Neural cell (in vitro differentiated cells): ENCODE measurements around the gene CRYZL1. TPM values are rescaled to one million over a fixed set of nuclear protein-coding genes. Genes with fewer than 3 reads are reported as not detected.

ENCODE experiments used
- H2AFZ ChIP-seq: fragments of 200-600, 300-800 bp; sonication (generic), shearing (Covaris generic); 2 replicates; pipeline ENCODE4 v1.6.0; 2014; ENCODE audit warnings: low read depth, mild to moderate bottlenecking, antibody characterized with exemption, low read length, moderate library complexity
- H3F3A ChIP-seq: fragments of 200-600 bp; shearing (Covaris generic); 2 replicates; pipeline ENCODE4 v1.6.1; 2016; ENCODE audit warnings: mild to moderate bottlenecking, moderate library complexity, mixed read lengths, antibody characterized with exemption, low read length; ENCODE audit not compliant: insufficient read depth, poor library complexity, severe bottlenecking
- H3K27ac ChIP-seq: fragments of 200-600, 300-800 bp; sonication (generic), shearing (Covaris generic); 2 replicates; pipeline ENCODE4 v1.5.1; 2014; ENCODE audit warnings: mild to moderate bottlenecking, low read length, moderate library complexity
- H3K27me3 ChIP-seq: fragments of 300-800, 200-600 bp; sonication (generic), shearing (Covaris generic); 2 replicates; pipeline ENCODE4 v1.6.0; 2014; ENCODE audit warnings: mild to moderate bottlenecking, low read depth, low read length, moderate library complexity; ENCODE audit not compliant: insufficient read depth
- H3K36me3 ChIP-seq: fragments of 300-800, 200-600 bp; sonication (generic), shearing (Covaris generic); 2 replicates; pipeline ENCODE4 v1.5.1; 2014; ENCODE audit warnings: mild to moderate bottlenecking, antibody characterized with exemption, low read length, moderate library complexity; ENCODE audit not compliant: insufficient read depth
- H3K4me2 ChIP-seq: fragments of 300-800, 200-600 bp; sonication (generic), shearing (Covaris generic); 2 replicates; pipeline ENCODE4 v1.6.0; 2014; ENCODE audit warnings: mild to moderate bottlenecking, low read length
- H3K4me3 ChIP-seq: fragments of 300-800, 200-600 bp; sonication (generic), shearing (Covaris generic); 2 replicates; pipeline ENCODE4 v1.5.1; 2014; ENCODE audit warnings: mild to moderate bottlenecking, low read length, moderate library complexity
- H3K79me2 ChIP-seq: fragments of 200-600 bp; shearing (Covaris generic); replicated peaks from 2 replicates; pipeline ENCODE4 v1.6.0; 2014; ENCODE audit warnings: mild to moderate bottlenecking, low read length, moderate library complexity; ENCODE audit not compliant: insufficient read depth
- H3K9ac ChIP-seq: fragments of 300-800, 200-600 bp; sonication (generic), shearing (Covaris generic); 2 replicates; pipeline ENCODE4 v1.6.1; 2016; ENCODE audit warnings: mild to moderate bottlenecking, low read length, mixed read lengths
- H3K9me2 ChIP-seq: fragments of 200-600 bp; shearing (Covaris generic); 2 replicates; pipeline ENCODE4 v1.6.1; 2016; ENCODE audit warnings: mild to moderate bottlenecking, low read length, mixed read lengths; ENCODE audit not compliant: insufficient read depth
- H3K9me3 ChIP-seq: fragments of 200-600, 300-800 bp; sonication (generic), shearing (Covaris generic); 2 replicates; pipeline ENCODE4 v1.6.1; 2016; ENCODE audit warnings: mild to moderate bottlenecking, mixed run types, low read length, moderate library complexity, mixed read lengths
- H4K20me1 ChIP-seq: fragments of 200-600 bp; shearing (Covaris generic); 2 replicates; pipeline ENCODE4 v1.6.1; 2016; ENCODE audit warnings: mild to moderate bottlenecking, mixed run types; ENCODE audit not compliant: insufficient read depth
- CTCF ChIP-seq: fragments of 450-650 bp; IDR thresholded peaks from 2 replicates; pipeline ENCODE4 v1.5.1; 2014; ENCODE audit warnings: antibody characterized with exemption, mild to moderate bottlenecking, moderate library complexity; ENCODE audit not compliant: poor library complexity, severe bottlenecking
- EP300 ChIP-seq: fragments of 450-650 bp; conservative IDR thresholded peaks from 2 replicates; pipeline ENCODE4 v1.6.1; 2014; ENCODE audit warnings: antibody characterized with exemption, mild to moderate bottlenecking, moderate library complexity; ENCODE audit not compliant: poor library complexity, severe bottlenecking
- EZH2 ChIP-seq: fragments of 200-600, 300-800 bp; shearing (Covaris generic), sonication (generic); IDR thresholded peaks from 2 replicates; pipeline ENCODE4 v1.6.1; 2014; ENCODE audit warnings: antibody characterized with exemption, low read length, borderline replicate concordance, mild to moderate bottlenecking; ENCODE audit not compliant: insufficient read depth, poor library complexity, severe bottlenecking
- MXI1 ChIP-seq: fragments of 450-650 bp; conservative IDR thresholded peaks from 2 replicates; pipeline ENCODE4 v1.6.1; 2014; ENCODE audit warnings: antibody characterized with exemption, mild to moderate bottlenecking; ENCODE audit not compliant: poor library complexity, severe bottlenecking
- POLR2AphosphoS5 ChIP-seq: IDR thresholded peaks from 2 replicates; pipeline ENCODE4 v1.6.1; 2012
- RAD21 ChIP-seq: fragments of 450-650 bp; conservative IDR thresholded peaks from 2 replicates; pipeline ENCODE4 v1.6.1; 2014; ENCODE audit warnings: antibody characterized with exemption, mild to moderate bottlenecking, moderate library complexity
- REST ChIP-seq: IDR thresholded peaks from 2 replicates; pipeline ENCODE4 v1.6.1; 2012; ENCODE audit warnings: borderline replicate concordance
- SMC3 ChIP-seq: fragments of 450-650 bp; conservative IDR thresholded peaks from 2 replicates; pipeline ENCODE4 v1.6.1; 2014; ENCODE audit warnings: antibody characterized with exemption, mild to moderate bottlenecking, moderate library complexity; ENCODE audit not compliant: poor library complexity
- TAF1 ChIP-seq: IDR thresholded peaks from 2 replicates; pipeline ENCODE4 v1.6.1; 2012; ENCODE audit warnings: low read depth
- polyA plus RNA-seq: library from polyadenylated mRNA; depleted of rRNA; stranded (reverse); fragments of >200 nt; gene quantifications from 2 replicates; pipeline ENCODE4 v1.2.3, GENCODE V29; 2014

CRYZL1 gene
- polyA plus RNA-seq, 1 donor from 2014 or later = 54.3 TPM

DNA sequence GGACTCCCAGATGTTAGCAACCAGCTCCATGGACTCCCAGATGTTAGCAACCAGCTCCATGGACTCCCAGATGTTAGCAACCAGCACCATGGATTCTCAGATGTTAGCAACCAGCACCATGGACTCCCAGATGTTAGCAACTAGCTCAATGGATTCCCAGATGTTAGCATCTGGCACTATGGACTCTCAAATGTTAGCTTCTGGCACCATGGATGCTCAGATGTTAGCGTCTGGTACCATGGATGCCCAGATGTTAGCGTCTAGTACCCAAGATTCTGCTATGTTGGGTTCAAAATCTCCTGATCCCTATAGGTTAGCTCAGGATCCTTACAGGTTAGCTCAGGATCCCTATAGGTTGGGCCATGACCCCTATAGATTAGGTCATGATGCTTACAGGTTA, 89.9 kb downstream of the CRYZL1 start:
- no peaks in the 10 kb centered on the region for H3K9me2 ChIP-seq
- H4K20me1 ChIP-seq = peaks cover 3% of the 10 kb centered on the region
- H3K27me3 ChIP-seq = no peaks in the 10 kb centered on the region
- no peaks in the 10 kb centered on the region for H3F3A ChIP-seq
- H3K27ac ChIP-seq = no peak overlapping the region
- H3K79me2 ChIP-seq = peaks cover 78% of the 10 kb centered on the region
- H2AFZ ChIP-seq = no peak overlapping the region
- TF ChIP-seq EP300 (no peak), MXI1 (no peak), REST (no peak), EZH2 (no peak), SMC3 (no peak), RAD21 (no peak), POLR2AphosphoS5 (no peak), TAF1 (no peak)
- H3K9me3 ChIP-seq = no peaks in the 10 kb centered on the region
- no peak overlapping the region for H3K9ac ChIP-seq
- no peak overlapping the region for H3K4me2 ChIP-seq
- H3K36me3 ChIP-seq = peaks cover 36% of the 10 kb centered on the region
- H3K4me3 ChIP-seq = no peak overlapping the region

- Histone ChIP-seq H3F3A (no peaks in the 10 kb centered on the region), H4K20me1 (peaks cover 3% of the 10 kb centered on the region), H3K4me2 (no peak overlapping the region), H3K4me3 (no peak overlapping the region), H2AFZ (no peak overlapping the region), H3K27me3 (no peaks in the 10 kb centered on the region), H3K9ac (no peak overlapping the region), H3K79me2 (peaks cover 82% of the 10 kb centered on the region), H3K9me3 (no peaks in the 10 kb centered on the region), H3K36me3 (peaks cover 36% of the 10 kb centered on the region), H3K27ac (no peak overlapping the region), H3K9me2 (no peaks in the 10 kb centered on the region)
- TF ChIP-seq MXI1 (no peak), EZH2 (no peak), POLR2AphosphoS5 (no peak), REST (no peak), RAD21 (no peak), EP300 (no peak), CTCF (no peak), TAF1 (no peak), SMC3 (no peak)
These were observed 90.5 kb downstream of the CRYZL1 start for GRCh38 chr21:33550772-33551660.
